Fibroblast of the aortic adventitia (primary cell): Measurements from ENCODE around the gene PYY. TPM values are rescaled to one million over a fixed set of nuclear protein-coding genes. Genes with fewer than 3 reads are reported as not detected.

Source experiments
- DNase-seq: peaks from one replicate; pipeline ENCODE4 v3.0.0-alpha.2; 2010; ENCODE audit warnings: low read depth
- H3K4me3 ChIP-seq: 2 replicates; pipeline ENCODE4 v1.5.1; 2011; ENCODE audit warnings: low read depth, mild to moderate bottlenecking, control low read depth, low read length, moderate library complexity
- CTCF ChIP-seq: IDR thresholded peaks from 2 replicates; pipeline ENCODE4 v1.5.1; 2011; ENCODE audit warnings: mild to moderate bottlenecking, low read length, control low read depth, inconsistent platforms; ENCODE audit not compliant: insufficient read depth
- total RNA-seq: library from RNA; depleted of rRNA; stranded (reverse); fragments of >200 nt; gene quantifications from 2 replicates; pipeline ENCODE4 v1.2.3, GENCODE V29; 2012; ENCODE audit warnings: low replicate concordance

PYY gene
- total RNA-seq, 1 donor, result not detected

DNA sequence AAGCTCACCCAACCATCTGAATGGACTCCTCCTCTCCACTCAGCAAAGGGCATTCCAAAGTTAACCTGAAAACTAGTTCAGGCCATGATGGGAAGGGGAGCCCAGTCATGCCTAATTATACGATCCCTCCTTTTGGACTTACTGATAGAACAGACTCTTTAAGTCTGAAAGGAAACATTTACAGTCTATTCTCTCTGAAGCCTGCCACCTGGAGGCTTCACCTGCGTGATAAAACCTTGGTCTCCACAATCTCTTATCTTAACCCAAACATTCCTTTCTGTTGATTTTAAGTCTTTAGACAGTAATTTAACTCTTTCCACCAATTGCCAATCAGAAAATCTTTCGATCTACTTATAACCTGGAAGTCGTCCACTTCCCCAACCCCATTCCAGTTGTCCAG lies 37.4 kb downstream of the PYY start:
- TF ChIP-seq CTCF, result no peak
- H3K4me3 ChIP-seq, result no peak overlapping the region
- no peak for DNase-seq

DNA sequence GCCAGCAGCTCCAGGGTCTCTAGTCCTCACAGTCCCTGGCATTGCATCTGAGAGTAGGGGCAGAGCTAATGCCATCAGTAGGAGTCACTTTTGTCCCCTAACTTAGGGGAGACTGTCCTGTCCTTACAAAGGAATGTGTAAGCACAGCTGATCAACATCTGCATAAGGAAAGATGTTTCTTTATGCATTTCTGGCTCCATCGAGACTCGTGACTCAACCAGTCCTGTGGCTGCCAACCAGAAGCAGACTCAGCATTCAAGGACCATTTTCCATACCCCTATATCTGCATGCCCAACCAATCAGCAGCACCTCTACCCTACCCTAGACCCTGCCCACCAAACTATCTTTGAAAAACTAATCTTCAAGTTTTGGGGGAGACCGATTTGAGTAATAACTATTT lies 38.2 kb downstream of the PYY start:
- TF ChIP-seq CTCF, result no peak

DNA sequence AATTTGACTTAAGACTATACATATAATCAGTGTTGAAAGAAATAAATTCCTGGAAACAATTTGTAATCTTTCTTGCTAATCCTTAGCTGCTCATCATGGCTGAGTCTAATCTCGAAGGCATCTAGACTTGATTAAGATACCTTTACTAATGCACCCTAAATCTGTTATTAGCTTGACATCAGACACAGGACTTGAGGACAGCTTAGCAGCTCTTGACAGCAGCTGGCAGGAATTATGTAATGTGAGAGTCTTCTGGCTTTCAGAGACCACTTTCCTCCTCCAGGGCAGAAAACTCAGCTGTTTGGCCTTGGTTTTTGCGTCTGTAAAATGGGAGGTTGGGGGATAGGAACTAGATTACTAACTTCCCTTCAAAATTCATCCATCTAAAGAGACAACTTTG lies 39.3 kb downstream of the PYY start:
- H3K4me3 ChIP-seq, result no peak overlapping the region
- TF ChIP-seq CTCF, result no peak

More for the DNA sequence above, 38.2 kb downstream of the PYY start:
- peak; percentile 46 for DNase-seq
- H3K4me3 ChIP-seq, result no peak overlapping the region

GRCh38 chr17:43913584-43913983 lies 40.2 kb downstream of the PYY start:
- DNase-seq, result no peak
- no peak for TF ChIP-seq CTCF
- no peak overlapping the region for H3K4me3 ChIP-seq

More for the DNA sequence above, 39.3 kb downstream of the PYY start:
- no peak for DNase-seq

GRCh38 chr17:43912635-43913304 lies 41.0 kb downstream of the PYY start:
- no peak overlapping the region for H3K4me3 ChIP-seq
- no peak for TF ChIP-seq CTCF
- DNase-seq, result no peak

- no peak for DNase-seq
- TF ChIP-seq CTCF, result no peak
- no peak overlapping the region for H3K4me3 ChIP-seq
Measured at GRCh38 chr17:43911904-43912303, 41.8 kb downstream of the PYY start.
